AG09309 (cell line): ENCODE data around the gene PRKACB.

Experiments used
- DNase-seq: peaks from one replicate; pipeline ENCODE4 v3.0.0-alpha.2; 2010; ENCODE audit warnings: low read depth
- H3K4me3 ChIP-seq: 2 replicates; pipeline ENCODE4 v1.5.1; 2011; ENCODE audit warnings: mild to moderate bottlenecking, low read depth, low read length, moderate library complexity; ENCODE audit not compliant: control insufficient read depth
- CTCF ChIP-seq: IDR thresholded peaks from 2 replicates; pipeline ENCODE4 v1.5.1; 2011; ENCODE audit warnings: mild to moderate bottlenecking, low read depth, low read length, inconsistent platforms; ENCODE audit not compliant: insufficient read depth, control insufficient read depth; ENCODE audit errors: missing control alignments

Gene PRKACB

GRCh38 chr1:84250668-84251067 is 106.6 kb downstream of the PRKACB start:
- DNase-seq, result no peak
- H3K4me3 ChIP-seq, result no peak overlapping the region
- TF ChIP-seq CTCF, result no peak

GRCh38 chr1:84253036-84253435 is 109.0 kb downstream of the PRKACB start:
- TF ChIP-seq CTCF, result no peak
- H3K4me3 ChIP-seq, result no peak overlapping the region
- DNase-seq, result no peak

- no peak for TF ChIP-seq CTCF
- peak; percentile 56 for DNase-seq
- no peak overlapping the region for H3K4me3 ChIP-seq
These were observed 109.8 kb downstream of the PRKACB start for GRCh38 chr1:84253891-84254290.

GRCh38 chr1:84254703-84255238 is 110.7 kb downstream of the PRKACB start:
- no peak for DNase-seq
- H3K4me3 ChIP-seq, result no peak overlapping the region
- no peak for TF ChIP-seq CTCF

- DNase-seq, result no peak
- TF ChIP-seq CTCF, result no peak
- H3K4me3 ChIP-seq, result no peak overlapping the region
These were observed 111.5 kb downstream of the PRKACB start for GRCh38 chr1:84255582-84255981.

- no peak overlapping the region for H3K4me3 ChIP-seq
- TF ChIP-seq CTCF, result no peak
- no peak for DNase-seq
These were observed 113.5 kb downstream of the PRKACB start for GRCh38 chr1:84257617-84258016.

- TF ChIP-seq CTCF, result no peak
- no peak for DNase-seq
These were observed 115.3 kb downstream of the PRKACB start for GRCh38 chr1:84259376-84259775.

More at GRCh38 chr1:84259376-84259775, 115.3 kb downstream of the PRKACB start:
- H3K4me3 ChIP-seq, result no peak overlapping the region
